SW480 (cell line): Measurements from ENCODE around the gene IRF2.

Source experiments
- DNase-seq: peaks from one replicate; pipeline ENCODE4 v3.0.0-alpha.2; 2016; ENCODE audit warnings: low spot score

The IRF2 gene

GRCh38 chr4:184450743-184451535 lies 23.4 kb downstream of the IRF2 start:
- no peak for DNase-seq

GRCh38 chr4:184450045-184450444 lies 24.3 kb downstream of the IRF2 start:
- no peak for DNase-seq

GRCh38 chr4:184448821-184449220 lies 25.5 kb downstream of the IRF2 start:
- DNase-seq = no peak

- no peak for DNase-seq
Measured at GRCh38 chr4:184448141-184448540, 26.2 kb downstream of the IRF2 start.

GRCh38 chr4:184447664-184448063 lies 26.7 kb downstream of the IRF2 start:
- no peak for DNase-seq

GRCh38 chr4:184446132-184446658 lies 28.2 kb downstream of the IRF2 start:
- no peak for DNase-seq

GRCh38 chr4:184444953-184445309 lies 29.4 kb downstream of the IRF2 start:
- DNase-seq = no peak

- DNase-seq = no peak
Measured at GRCh38 chr4:184444215-184444952, 30.0 kb downstream of the IRF2 start.

GRCh38 chr4:184443318-184443717 lies 31.0 kb downstream of the IRF2 start:
- no peak for DNase-seq

GRCh38 chr4:184442314-184442635 lies 32.1 kb downstream of the IRF2 start:
- DNase-seq = no peak

GRCh38 chr4:184441461-184442313 lies 32.7 kb downstream of the IRF2 start:
- no peak for DNase-seq

- DNase-seq = no peak
Measured at GRCh38 chr4:184440595-184441358, 33.6 kb downstream of the IRF2 start.

GRCh38 chr4:184439856-184440594 lies 34.3 kb downstream of the IRF2 start:
- DNase-seq = no peak

- DNase-seq = no peak
Measured at GRCh38 chr4:184439386-184439785, 35.0 kb downstream of the IRF2 start.

- no peak for DNase-seq
Measured at GRCh38 chr4:184438375-184438774, 36.0 kb downstream of the IRF2 start.

GRCh38 chr4:184437565-184438265 lies 36.6 kb downstream of the IRF2 start:
- DNase-seq = no peak

GRCh38 chr4:184434501-184435066 lies 39.8 kb downstream of the IRF2 start:
- no peak for DNase-seq

GRCh38 chr4:184434021-184434420 lies 40.3 kb downstream of the IRF2 start:
- DNase-seq = no peak

GRCh38 chr4:184433258-184433892 lies 41.0 kb downstream of the IRF2 start:
- DNase-seq = no peak
